HAP-1 (cell line): Measurements from ENCODE around the gene IL24.
"Not testable (repeated sequence)": the region's sequence is repeated elsewhere in the genome, so short reads cannot be mapped to it uniquely, and the experiment has no call there.

Source experiments
- DNase-seq, 2 experiments: peaks; one replicate each; pipeline ENCODE4 v3.0.0-alpha.2; 2016 to 2020; ENCODE audit warnings: low spot score in 2 of 2
- H3K27me3 ChIP-seq: fragments of 250-450 bp; sonication (Bioruptor Pico); 2 replicates; pipeline ENCODE4 v1.5.1; 2020; ENCODE audit warnings: low read depth, mild to moderate bottlenecking, moderate library complexity
- H3K36me3 ChIP-seq: fragments of 250-450 bp; sonication (Bioruptor Pico); replicated peaks from 2 replicates; pipeline ENCODE4 v1.5.1; 2020; ENCODE audit warnings: mild to moderate bottlenecking
- H3K4me1 ChIP-seq: fragments of 250-450 bp; sonication (Bioruptor Pico); 2 replicates; pipeline ENCODE4 v1.5.1; 2020; ENCODE audit warnings: mild to moderate bottlenecking
- H3K4me3 ChIP-seq: fragments of 250-450 bp; sonication (Bioruptor Pico); 2 replicates; pipeline ENCODE4 v1.5.1; 2020; ENCODE audit warnings: mild to moderate bottlenecking, moderate library complexity
- H3K9me3 ChIP-seq: fragments of 250-450 bp; sonication (Bioruptor Pico); 2 replicates; pipeline ENCODE4 v1.5.1; 2020; ENCODE audit warnings: mild to moderate bottlenecking, moderate library complexity
- in situ Hi-C: fragments of 300-500 bp; cut with MboI; formaldehyde crosslinking; loops from 3 replicates; pipeline ENCODE4 v1.14.3; 2020; ENCODE audit warnings: low sequenced_read_pairs, inconsistent platforms, mixed read lengths

Gene IL24

GRCh38 chr1:206915030-206915735 is 17.9 kb downstream of the IL24 start:
- no peak for DNase-seq
- Histone ChIP-seq H3K27me3 (peaks cover 11% of the 10 kb centered on the region), H3K4me3 (no peak overlapping the region), H3K36me3 (no peaks in the 10 kb centered on the region), H3K9me3 (no peaks in the 10 kb centered on the region), H3K4me1 (no peaks in the 10 kb centered on the region)
- in situ Hi-C loops: loop anchor here (10.0 kb wide), 1 partner anchor 440 kb away; the partner anchor contains the start of gene IKBKE

GRCh38 chr1:206916000-206916709 is 18.9 kb downstream of the IL24 start:
- H3K9me3 ChIP-seq: no peaks in the 10 kb centered on the region
- in situ Hi-C loops: loop anchor here (10.0 kb wide), 1 partner anchor 441 kb away; the partner anchor contains the start of gene IKBKE
- H3K4me3 ChIP-seq: no peak overlapping the region
- no peaks in the 10 kb centered on the region for H3K36me3 ChIP-seq
- H3K27me3 ChIP-seq: peaks cover 11% of the 10 kb centered on the region
- DNase-seq: no peak
- H3K4me1 ChIP-seq: no peaks in the 10 kb centered on the region

GRCh38 chr1:206918076-206918475 is 20.8 kb downstream of the IL24 start:
- Histone ChIP-seq H3K36me3 (no peaks in the 10 kb centered on the region), H3K4me1 (no peaks in the 10 kb centered on the region), H3K27me3 (peaks cover 6% of the 10 kb centered on the region), H3K4me3 (no peak overlapping the region), H3K9me3 (no peaks in the 10 kb centered on the region)
- in situ Hi-C loops: loop anchor here (10.0 kb wide), 1 partner anchor 443 kb away; the partner anchor contains the start of gene IKBKE
- DNase-seq: no peak

- no peaks in the 10 kb centered on the region for H3K4me1 ChIP-seq
- H3K27me3 ChIP-seq: no peaks in the 10 kb centered on the region
- in situ Hi-C loops: no loop called here
- H3K9me3 ChIP-seq: no peaks in the 10 kb centered on the region
- no peak within 1 kb of the TSS for H3K4me3 ChIP-seq
- no peak for DNase-seq
- no peaks in the 10 kb centered on the region for H3K36me3 ChIP-seq
Measured at GRCh38 chr1:206921772-206922265, 24.6 kb downstream of the IL24 start, which contains the start of gene FCMR. FCMR (minus strand) TSS chr1:206921941; CDS start chr1:206921854, 87 bp downstream.

DNA sequence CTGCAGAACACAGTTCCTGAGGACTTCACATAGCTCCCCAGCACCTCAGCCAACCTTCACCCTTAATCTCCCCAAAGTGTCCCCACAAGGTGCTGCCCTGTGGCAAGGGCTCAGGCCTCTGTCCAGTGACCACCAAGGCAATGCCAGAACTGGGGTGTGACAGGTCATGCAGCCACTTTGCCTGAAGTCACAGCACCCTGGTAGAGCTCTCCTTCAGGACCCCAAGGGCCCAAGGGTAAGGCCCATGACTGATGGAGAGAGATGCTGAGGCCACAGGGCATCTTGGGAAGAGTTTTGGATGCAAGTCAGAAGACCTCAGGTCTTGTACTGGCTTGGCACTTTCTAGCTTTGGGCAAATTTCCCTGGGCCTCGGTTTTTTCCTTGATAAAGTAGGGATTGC is 25.3 kb downstream of the IL24 start:
- Histone ChIP-seq H3K4me1 (no peaks in the 10 kb centered on the region), H3K9me3 (no peaks in the 10 kb centered on the region), H3K4me3 (no peak overlapping the region), H3K36me3 (no peaks in the 10 kb centered on the region), H3K27me3 (no peaks in the 10 kb centered on the region)
- DNase-seq: no peak
- in situ Hi-C loops: no loop called here

- Histone ChIP-seq H3K4me1 (no peaks in the 10 kb centered on the region), H3K4me3 (no peak overlapping the region), H3K27me3 (no peaks in the 10 kb centered on the region), H3K36me3 (no peaks in the 10 kb centered on the region), H3K9me3 (no peaks in the 10 kb centered on the region)
- in situ Hi-C loops: no loop called here
- DNase-seq: no peak
Measured at GRCh38 chr1:206923009-206923960, 26.0 kb downstream of the IL24 start.

DNA sequence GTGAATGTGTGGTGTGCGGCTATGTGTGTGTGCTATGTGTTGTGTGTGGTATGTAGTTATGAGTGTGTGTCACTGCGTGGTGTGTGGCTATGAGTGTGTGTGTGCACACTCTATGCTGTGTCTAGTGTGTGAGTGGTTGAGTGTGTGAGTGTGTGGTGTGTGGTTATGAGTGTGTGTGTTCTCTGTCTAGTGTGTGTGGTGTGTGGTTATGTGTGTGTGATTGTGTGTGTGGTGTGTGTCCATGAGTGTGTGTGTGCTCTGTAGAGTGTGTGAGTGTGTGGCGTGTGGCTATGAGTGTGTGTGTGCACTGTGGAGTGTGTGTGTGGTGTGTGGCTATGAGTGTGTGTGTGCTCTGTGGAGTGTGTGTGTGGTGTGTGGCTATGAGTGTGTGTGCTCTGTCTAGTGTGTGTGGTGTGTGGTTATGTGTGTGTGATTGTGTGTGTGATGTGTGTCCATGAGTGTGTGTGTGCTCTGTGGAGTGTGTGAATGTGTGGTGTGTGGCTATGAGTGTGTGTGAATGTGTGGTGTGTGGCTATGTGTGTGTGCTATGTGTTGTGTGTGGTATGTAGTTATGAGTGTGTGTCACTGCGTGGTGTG is 26.8 kb downstream of the IL24 start:
- H3K27me3 ChIP-seq, H3K4me1 ChIP-seq, H3K36me3 ChIP-seq, H3K4me3 ChIP-seq, in situ Hi-C loops, H3K9me3 ChIP-seq, DNase-seq: not testable (repeated sequence)

DNA sequence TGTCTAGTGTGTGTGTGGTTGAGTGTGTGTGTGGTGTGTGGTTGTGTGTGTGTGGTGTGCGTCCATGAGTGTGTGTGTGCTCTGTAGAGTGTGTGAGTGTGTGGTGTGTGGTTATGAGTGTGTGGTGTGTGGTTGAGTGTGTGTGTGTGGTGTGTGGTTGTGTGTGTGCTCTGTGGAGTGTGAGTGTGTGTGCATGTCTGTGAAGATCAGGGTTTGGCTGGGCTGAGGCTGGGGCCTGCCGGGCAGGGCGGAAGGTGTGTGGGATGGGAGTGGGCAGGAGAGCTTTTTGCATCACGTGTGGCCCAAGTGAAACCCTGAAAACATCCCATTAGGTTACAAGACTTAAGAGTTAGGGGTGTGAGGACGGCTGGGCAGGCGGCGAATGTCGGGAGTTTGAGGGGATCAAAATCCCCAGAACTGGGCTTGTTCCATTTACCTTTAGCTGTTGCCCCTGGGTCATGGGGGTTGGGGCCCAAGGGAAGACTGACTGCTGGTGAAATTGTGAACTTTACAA is 27.4 kb downstream of the IL24 start:
- no peaks in the 10 kb centered on the region for H3K36me3 ChIP-seq
- no peaks in the 10 kb centered on the region for H3K9me3 ChIP-seq
- in situ Hi-C loops: no loop called here
- no peak overlapping the region for H3K4me3 ChIP-seq
- no peak for DNase-seq
- H3K27me3 ChIP-seq: no peaks in the 10 kb centered on the region
- no peaks in the 10 kb centered on the region for H3K4me1 ChIP-seq

DNA sequence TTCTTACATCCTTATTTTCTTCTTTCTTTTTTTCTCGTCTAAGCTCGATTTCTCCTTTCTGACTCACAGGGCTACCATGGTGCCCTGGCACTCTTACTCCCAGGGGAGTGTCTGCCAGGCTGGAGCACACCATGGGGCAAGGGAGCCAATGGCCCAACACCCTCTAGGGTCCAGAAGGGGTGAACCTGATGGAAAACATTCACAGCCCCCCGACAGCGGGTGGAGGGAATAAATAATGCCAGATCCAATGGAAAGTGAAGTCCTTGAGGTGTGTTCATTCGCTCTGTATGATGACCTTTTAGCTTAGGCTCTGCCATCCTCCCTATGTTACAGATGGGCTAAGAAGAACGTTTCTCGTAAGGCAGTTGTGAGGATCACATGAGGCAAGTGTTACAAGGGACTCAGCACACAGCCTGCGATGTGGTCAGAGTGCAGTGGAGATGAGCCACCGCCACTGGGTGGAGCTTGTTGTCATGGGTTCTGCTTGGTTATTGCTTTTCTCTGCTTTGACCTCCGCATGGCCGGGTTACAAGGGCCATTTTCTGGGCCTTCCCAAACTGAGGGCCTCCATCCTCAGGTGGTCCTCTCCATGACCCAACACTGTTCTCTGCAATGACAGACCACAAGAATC is 28.0 kb downstream of the IL24 start:
- in situ Hi-C loops: no loop called here

GRCh38 chr1:206926286-206926685 is 29.0 kb downstream of the IL24 start:
- Histone ChIP-seq H3K36me3 (no peaks in the 10 kb centered on the region), H3K9me3 (no peaks in the 10 kb centered on the region), H3K4me3 (no peak overlapping the region), H3K27me3 (no peaks in the 10 kb centered on the region), H3K4me1 (no peaks in the 10 kb centered on the region)
- in situ Hi-C loops: no loop called here
- DNase-seq: no peak

More for the DNA sequence above, 28.0 kb downstream of the IL24 start:
- Histone ChIP-seq H3K9me3 (no peaks in the 10 kb centered on the region), H3K4me3 (no peak overlapping the region), H3K36me3 (no peaks in the 10 kb centered on the region), H3K27me3 (no peaks in the 10 kb centered on the region), H3K4me1 (no peaks in the 10 kb centered on the region)
- DNase-seq: no peak

- in situ Hi-C loops: no loop called here
- no peaks in the 10 kb centered on the region for H3K9me3 ChIP-seq
- no peaks in the 10 kb centered on the region for H3K4me1 ChIP-seq
- no peak for DNase-seq
- H3K36me3 ChIP-seq: no peaks in the 10 kb centered on the region
- no peak overlapping the region for H3K4me3 ChIP-seq
- H3K27me3 ChIP-seq: no peaks in the 10 kb centered on the region
Measured at GRCh38 chr1:206929524-206929923, 32.3 kb downstream of the IL24 start.

DNA sequence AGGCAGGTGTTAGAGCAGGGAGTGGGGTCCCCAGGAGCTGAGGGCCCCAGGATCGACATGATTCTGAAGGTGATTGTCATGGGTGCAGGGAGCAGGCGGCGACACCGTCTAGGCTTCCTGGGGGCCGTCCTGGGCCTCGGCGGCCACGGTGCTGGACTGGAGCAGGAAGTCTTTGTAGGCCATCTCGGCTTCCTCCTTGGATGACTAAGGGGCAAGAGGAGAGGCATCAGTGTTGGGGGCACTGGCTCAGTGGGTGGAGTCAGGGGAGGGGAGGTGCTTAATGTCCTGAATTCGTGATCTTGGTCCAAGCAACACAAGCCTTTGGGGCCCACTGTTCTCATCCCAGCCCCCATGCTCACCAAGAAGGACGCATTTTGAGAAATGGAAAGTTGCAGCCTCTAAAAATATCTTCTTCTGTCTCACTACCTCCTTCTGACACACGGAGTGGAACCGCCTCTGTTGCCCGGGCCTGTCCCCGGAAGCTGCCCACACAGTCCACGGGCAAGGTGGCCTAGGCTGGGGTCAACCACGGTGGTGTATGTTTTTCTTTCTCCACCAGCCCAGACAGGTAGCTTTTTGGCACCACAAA is 33.1 kb downstream of the IL24 start:
- no peaks in the 10 kb centered on the region for H3K9me3 ChIP-seq
- H3K27me3 ChIP-seq: no peaks in the 10 kb centered on the region
- H3K4me1 ChIP-seq: no peaks in the 10 kb centered on the region
- H3K36me3 ChIP-seq: no peaks in the 10 kb centered on the region
- no peak for DNase-seq
- no peak overlapping the region for H3K4me3 ChIP-seq
- in situ Hi-C loops: no loop called here
